ENCODE measurements around the gene HHLA2. TPM values are rescaled to one million over a fixed set of nuclear protein-coding genes. Genes with fewer than 3 reads are reported as not detected.

The HHLA2 gene
- total RNA-seq, 2 donors from 2014 or later = not detected

DNA sequence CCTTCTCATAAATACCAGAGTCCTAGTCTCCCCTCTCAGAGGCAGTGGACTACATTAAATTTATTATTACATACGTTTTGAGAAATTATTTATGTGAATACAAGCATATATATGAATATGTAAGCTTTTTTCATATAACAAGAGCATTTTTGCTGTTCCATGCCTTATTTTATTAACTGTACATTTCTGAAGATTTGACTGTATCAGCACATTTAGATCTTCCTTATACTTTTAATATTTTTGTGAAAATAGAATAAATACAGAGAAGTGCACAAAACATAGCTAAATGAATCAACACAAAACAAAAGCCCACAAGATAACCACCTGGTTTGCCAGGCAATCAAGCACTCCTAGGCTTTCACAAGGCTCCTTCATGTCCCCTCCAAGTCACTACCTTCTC lies 27.8 kb downstream of the HHLA2 start:
- Mint-ChIP-seq H3K4me1 (no peaks in the 10 kb centered on the region), H3K36me3 (ENCODE audit: low read depth) (no peaks in the 10 kb centered on the region), H3K4me3 (no peak overlapping the region), H3K9me3 (no peaks in the 10 kb centered on the region), H3K27ac (no peak overlapping the region), H3K27me3 (ENCODE audit: insufficient read depth) (no peaks in the 10 kb centered on the region)
- Histone ChIP-seq H3K9me3 (ENCODE audit: control insufficient read depth, low read length) (no peaks in the 10 kb centered on the region), H3K9ac (ENCODE audit: extremely low read depth, low read length, poor library complexity, severe bottlenecking) (no peak overlapping the region), H3K36me3 (ENCODE audit: control insufficient read depth, insufficient read depth, low read length) (no peaks in the 10 kb centered on the region), H3K27me3 (ENCODE audit: control insufficient read depth, insufficient read depth, low read length, poor library complexity, severe bottlenecking) (no peaks in the 10 kb centered on the region), H3K4me1 (ENCODE audit: control insufficient read depth, insufficient read depth, low read length) (no peaks in the 10 kb centered on the region), H3K4me3 (ENCODE audit: low read length) (no peak overlapping the region), H3K27ac (ENCODE audit: low read depth, low read length) (no peak overlapping the region)
- TF ChIP-seq, protein P1, sequence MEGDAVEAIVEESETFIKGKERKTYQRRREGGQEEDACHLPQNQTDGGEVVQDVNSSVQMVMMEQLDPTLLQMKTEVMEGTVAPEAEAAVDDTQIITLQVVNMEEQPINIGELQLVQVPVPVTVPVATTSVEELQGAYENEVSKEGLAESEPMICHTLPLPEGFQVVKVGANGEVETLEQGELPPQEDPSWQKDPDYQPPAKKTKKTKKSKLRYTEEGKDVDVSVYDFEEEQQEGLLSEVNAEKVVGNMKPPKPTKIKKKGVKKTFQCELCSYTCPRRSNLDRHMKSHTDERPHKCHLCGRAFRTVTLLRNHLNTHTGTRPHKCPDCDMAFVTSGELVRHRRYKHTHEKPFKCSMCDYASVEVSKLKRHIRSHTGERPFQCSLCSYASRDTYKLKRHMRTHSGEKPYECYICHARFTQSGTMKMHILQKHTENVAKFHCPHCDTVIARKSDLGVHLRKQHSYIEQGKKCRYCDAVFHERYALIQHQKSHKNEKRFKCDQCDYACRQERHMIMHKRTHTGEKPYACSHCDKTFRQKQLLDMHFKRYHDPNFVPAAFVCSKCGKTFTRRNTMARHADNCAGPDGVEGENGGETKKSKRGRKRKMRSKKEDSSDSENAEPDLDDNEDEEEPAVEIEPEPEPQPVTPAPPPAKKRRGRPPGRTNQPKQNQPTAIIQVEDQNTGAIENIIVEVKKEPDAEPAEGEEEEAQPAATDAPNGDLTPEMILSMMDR (conservative IDR thresholded peaks at IDR 0.05) = no peak
- DNase-seq = no peak
- no CpG with 5 or more reads among the region's 1 CpG for WGBS, 2 experiments (ENCODE audit: insufficient coverage in 1 of 2, insufficient read length in 1 of 2)

DNA sequence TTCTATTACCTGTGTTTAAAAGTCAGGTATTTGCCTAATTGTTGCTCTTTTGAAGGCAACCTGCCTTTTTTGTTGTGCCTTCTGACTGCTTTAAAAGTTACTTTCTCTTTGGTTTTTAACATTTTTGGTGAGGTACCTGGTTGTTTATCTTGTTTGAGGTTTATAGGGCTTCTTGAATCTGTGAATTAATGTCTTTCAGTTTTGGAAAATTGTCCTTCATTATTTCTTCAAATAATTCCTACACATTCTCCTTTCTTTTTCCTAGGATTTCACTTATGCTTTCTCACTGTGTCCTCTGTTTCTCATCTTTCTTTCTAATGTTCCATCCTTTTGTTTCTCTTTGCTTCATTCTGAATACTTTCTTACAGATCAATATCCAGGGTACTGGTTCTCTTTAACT lies 30.8 kb downstream of the HHLA2 start:
- Histone ChIP-seq H3K9me3 (ENCODE audit: control insufficient read depth, low read length) (no peaks in the 10 kb centered on the region), H3K4me1 (ENCODE audit: control insufficient read depth, insufficient read depth, low read length) (no peaks in the 10 kb centered on the region), H3K4me3 (ENCODE audit: low read length) (no peak overlapping the region), H3K9ac (ENCODE audit: extremely low read depth, low read length, poor library complexity, severe bottlenecking) (no peak overlapping the region), H3K27ac (ENCODE audit: low read depth, low read length) (no peak overlapping the region), H3K36me3 (ENCODE audit: control insufficient read depth, insufficient read depth, low read length) (no peaks in the 10 kb centered on the region), H3K27me3 (ENCODE audit: control insufficient read depth, insufficient read depth, low read length, poor library complexity, severe bottlenecking) (no peaks in the 10 kb centered on the region)
- DNase-seq = no peak
- Mint-ChIP-seq H3K36me3 (ENCODE audit: low read depth) (no peaks in the 10 kb centered on the region), H3K9me3 (no peaks in the 10 kb centered on the region), H3K4me3 (no peak overlapping the region), H3K27me3 (ENCODE audit: insufficient read depth) (no peaks in the 10 kb centered on the region), H3K4me1 (no peaks in the 10 kb centered on the region), H3K27ac (no peak overlapping the region)
- TF ChIP-seq, protein P1 (conservative IDR thresholded peaks at IDR 0.05) = no peak

DNA sequence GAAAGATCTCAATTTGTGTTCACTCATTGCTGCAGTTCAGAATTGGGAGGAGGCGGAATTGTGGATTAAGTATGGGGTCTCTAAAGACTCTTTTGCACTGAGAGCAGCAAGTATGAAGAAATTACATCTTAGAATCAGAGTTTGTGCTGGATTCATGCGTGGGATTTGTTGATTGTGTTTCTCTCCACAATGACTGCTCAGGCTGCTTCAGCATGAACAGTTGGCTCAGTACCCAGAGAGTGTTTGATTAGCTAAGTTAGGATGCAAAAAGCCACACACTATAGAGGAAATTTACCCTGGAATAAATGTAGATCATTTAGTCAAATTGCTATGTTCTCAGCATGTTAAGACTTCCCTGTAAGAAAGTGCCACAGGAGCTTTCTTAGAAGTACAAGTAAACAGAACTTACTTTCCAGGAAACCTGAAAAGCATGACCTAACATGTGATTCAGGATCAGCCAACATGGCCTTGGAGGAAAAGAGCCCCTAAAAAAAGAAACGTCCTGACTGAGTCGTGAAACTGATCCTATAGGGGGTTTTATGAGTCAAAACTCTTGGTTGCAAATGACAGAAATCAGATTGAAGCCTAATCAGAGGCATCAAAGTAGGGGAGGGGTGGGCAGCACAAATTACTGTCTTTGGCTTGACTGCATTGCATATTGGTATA lies 32.6 kb downstream of the HHLA2 start:
- Mint-ChIP-seq H3K4me1 (no peaks in the 10 kb centered on the region), H3K4me3 (no peak overlapping the region), H3K9me3 (no peaks in the 10 kb centered on the region), H3K27ac (no peak overlapping the region), H3K27me3 (ENCODE audit: insufficient read depth) (no peaks in the 10 kb centered on the region), H3K36me3 (ENCODE audit: low read depth) (no peaks in the 10 kb centered on the region)
- H3K4me1 ChIP-seq (ENCODE audit: control insufficient read depth, insufficient read depth, low read length) = no peaks in the 10 kb centered on the region
- H3K4me3 ChIP-seq (ENCODE audit: low read length) = no peak overlapping the region
- no peak overlapping the region for H3K9ac ChIP-seq (ENCODE audit: extremely low read depth, low read length, poor library complexity, severe bottlenecking)
- 82 to 94% methylated on average over 3 to 4 of the region's 4 CpGs for WGBS, 2 experiments (ENCODE audit: insufficient coverage in 1 of 2, insufficient read length in 1 of 2)
- H3K36me3 ChIP-seq (ENCODE audit: control insufficient read depth, insufficient read depth, low read length) = no peaks in the 10 kb centered on the region
- no peak overlapping the region for H3K27ac ChIP-seq (ENCODE audit: low read depth, low read length)
- TF ChIP-seq, protein P1 (conservative IDR thresholded peaks at IDR 0.05) = no peak
- no peaks in the 10 kb centered on the region for H3K9me3 ChIP-seq (ENCODE audit: control insufficient read depth, low read length)
- no peak for DNase-seq
- no peaks in the 10 kb centered on the region for H3K27me3 ChIP-seq (ENCODE audit: control insufficient read depth, insufficient read depth, low read length, poor library complexity, severe bottlenecking)
